CD4-positive, alpha-beta T cell (primary cell): ENCODE data around the gene CRLF3. TPM values are rescaled to one million over a fixed set of nuclear protein-coding genes. Genes with fewer than 3 reads are reported as not detected.

Experiments
- ATAC-seq: fragments of 200-7000 bp; cut with Tn5 transposase; one replicate; pipeline ENCODE4 v1.10.0; 2022; ENCODE audit warnings: mild to moderate bottlenecking; ENCODE audit not compliant: poor library complexity
- CTCF ChIA-PET: fragments of 350-600 bp; sonication (Branson Sonifier 250); formaldehyde crosslinking; loops from one replicate; lab custom pipeline; 2021; ENCODE audit warnings: antibody characterized with exemption, inconsistent platforms; lab: Charles Lee
- POLR2A ChIA-PET: fragments of 350-600 bp; sonication (Branson Sonifier 250); formaldehyde crosslinking; loops from one replicate; lab custom pipeline; 2021; ENCODE audit warnings: antibody characterized with exemption, inconsistent platforms; lab: Charles Lee
- DNase-seq, 14 experiments: peaks; one replicate each; pipeline ENCODE4 v3.0.0-alpha.2; 2013 to 2020; ENCODE audit warnings: mixed read lengths in 2 of 14
- H3K27ac ChIP-seq, 2 donors: one replicate each; pipeline versions ENCODE4 v1.5.1 to v1.7.0; 2013; ENCODE audit warnings: low read length in 2 of 2, low read depth in 1 of 2, mild to moderate bottlenecking in 1 of 2
- H3K27me3 ChIP-seq, 2 experiments: 1 replicate in 1 of 2; 2 replicates in 1 of 2; pipeline versions ENCODE4 v1.6.1 to v1.7.0; 2013; ENCODE audit warnings: low read length in 2 of 2, control low read depth in 1 of 2, mild to moderate bottlenecking in 1 of 2, moderate library complexity in 1 of 2; ENCODE audit not compliant: insufficient read depth in 2 of 2, control insufficient read depth in 1 of 2
- H3K36me3 ChIP-seq: one replicate; pipeline ENCODE4 v1.6.1; 2013; ENCODE audit warnings: low read length, control low read depth; ENCODE audit not compliant: insufficient read depth
- H3K4me1 ChIP-seq: one replicate; pipeline ENCODE4 v1.6.1; 2013; ENCODE audit warnings: low read length, control low read depth; ENCODE audit not compliant: insufficient read depth
- H3K4me3 ChIP-seq: one replicate; pipeline ENCODE4 v1.5.1; 2013; ENCODE audit warnings: mild to moderate bottlenecking, low read length, moderate library complexity
- H3K9me3 ChIP-seq, 2 experiments: 1 replicate in 1 of 2; 2 replicates in 1 of 2; pipeline versions ENCODE4 v1.6.1 to v1.7.0; 2013; ENCODE audit warnings: low read length in 2 of 2, mild to moderate bottlenecking in 2 of 2, control low read depth in 1 of 2, moderate library complexity in 1 of 2; ENCODE audit not compliant: control insufficient read depth in 1 of 2, insufficient read depth in 1 of 2
- H3K27ac Mint-ChIP-seq: one replicate; pipeline ENCODE4 v1.8.0; 2020; ENCODE audit warnings: mixed read lengths
- H3K27me3 Mint-ChIP-seq: one replicate; pipeline ENCODE4 v1.8.0; 2021; ENCODE audit warnings: mixed read lengths
- H3K36me3 Mint-ChIP-seq: one replicate; pipeline ENCODE4 v1.8.0; 2021; ENCODE audit warnings: low read depth, mixed read lengths
- H3K4me1 Mint-ChIP-seq: one replicate; pipeline ENCODE4 v1.8.0; 2021; ENCODE audit warnings: low read depth, mixed read lengths
- H3K4me3 Mint-ChIP-seq: one replicate; pipeline ENCODE4 v1.8.0; 2020; ENCODE audit warnings: mild to moderate bottlenecking, mixed read lengths
- H3K9me3 Mint-ChIP-seq: one replicate; pipeline ENCODE4 v1.8.0; 2020; ENCODE audit warnings: mixed read lengths
- intact Hi-C, 2 experiments: fragments of 100-400 bp; cut with DNase I in 1 of 2; cut with micrococcal nuclease in 1 of 2; formaldehyde crosslinking; loops; one replicate each; pipeline versions ENCODE4 v1.15.1 to v1.9.0; 2023 to 2025; cut with DNase I, micrococcal nuclease
- total RNA-seq, 174 experiments: library from RNA in 2 of 174; stranded (reverse) in 2 of 174; gene quantifications; one replicate each; pipeline ENCODE4 v1.2.3 and lab custom pipeline; 2021 to 2026
- TF ChIP-seq, protein P1 (sequence below): fragments of 200-600 bp; IDR thresholded peaks from one replicate; pipeline ENCODE4 v1.8.0; 2022; ENCODE audit warnings: antibody characterized with exemption, mild to moderate bottlenecking

The CRLF3 gene
- total RNA-seq, 2 experiments from 2014 or later = 60.9 to 62.9 TPM

DNA sequence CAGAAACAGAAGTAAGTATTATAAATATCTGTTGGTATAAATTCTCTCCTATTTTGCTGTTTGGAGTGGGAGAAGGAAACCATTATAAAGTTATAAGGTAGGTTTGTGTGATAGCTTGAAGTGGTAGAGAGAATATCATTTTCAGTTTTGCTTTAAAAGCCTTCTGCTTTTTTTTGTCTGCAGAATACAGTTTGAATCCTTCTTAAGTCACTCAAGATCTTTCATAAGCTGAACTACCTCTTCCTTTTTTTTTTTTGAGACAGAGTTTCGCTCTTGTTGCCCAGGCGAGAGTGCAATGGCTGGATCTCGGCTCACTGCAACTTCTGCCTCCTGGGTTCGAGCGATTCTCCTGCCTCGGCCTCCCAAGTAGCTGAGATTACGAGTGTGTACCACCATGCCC is 16.3 kb upstream of the CRLF3 start:
- no peaks in the 10 kb centered on the region for H3K9me3 Mint-ChIP-seq
- no peak overlapping the region for H3K27ac Mint-ChIP-seq
- Histone ChIP-seq H3K27me3 (no peaks in the 10 kb centered on the region), H3K4me3 (no peak overlapping the region), H3K4me1 (no peaks in the 10 kb centered on the region), H3K36me3 (no peaks in the 10 kb centered on the region), H3K27ac (no peak overlapping the region), H3K9me3 (no peaks in the 10 kb centered on the region)
- intact Hi-C loops = no loop called here
- ChIA-PET POLR2A (no interaction called here), CTCF (no interaction called here)
- TF ChIP-seq, protein P1, sequence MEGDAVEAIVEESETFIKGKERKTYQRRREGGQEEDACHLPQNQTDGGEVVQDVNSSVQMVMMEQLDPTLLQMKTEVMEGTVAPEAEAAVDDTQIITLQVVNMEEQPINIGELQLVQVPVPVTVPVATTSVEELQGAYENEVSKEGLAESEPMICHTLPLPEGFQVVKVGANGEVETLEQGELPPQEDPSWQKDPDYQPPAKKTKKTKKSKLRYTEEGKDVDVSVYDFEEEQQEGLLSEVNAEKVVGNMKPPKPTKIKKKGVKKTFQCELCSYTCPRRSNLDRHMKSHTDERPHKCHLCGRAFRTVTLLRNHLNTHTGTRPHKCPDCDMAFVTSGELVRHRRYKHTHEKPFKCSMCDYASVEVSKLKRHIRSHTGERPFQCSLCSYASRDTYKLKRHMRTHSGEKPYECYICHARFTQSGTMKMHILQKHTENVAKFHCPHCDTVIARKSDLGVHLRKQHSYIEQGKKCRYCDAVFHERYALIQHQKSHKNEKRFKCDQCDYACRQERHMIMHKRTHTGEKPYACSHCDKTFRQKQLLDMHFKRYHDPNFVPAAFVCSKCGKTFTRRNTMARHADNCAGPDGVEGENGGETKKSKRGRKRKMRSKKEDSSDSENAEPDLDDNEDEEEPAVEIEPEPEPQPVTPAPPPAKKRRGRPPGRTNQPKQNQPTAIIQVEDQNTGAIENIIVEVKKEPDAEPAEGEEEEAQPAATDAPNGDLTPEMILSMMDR = no peak
- no peaks in the 10 kb centered on the region for H3K27me3 Mint-ChIP-seq
- ATAC-seq (no peak), DNase-seq (no peak)
- no peaks in the 10 kb centered on the region for H3K4me1 Mint-ChIP-seq
- H3K4me3 Mint-ChIP-seq = no peak overlapping the region
- H3K36me3 Mint-ChIP-seq = peaks cover 14% of the 10 kb centered on the region

GRCh38 chr17:30838202-30838807 is 13.8 kb upstream of the CRLF3 start:
- intact Hi-C loops = no loop called here

GRCh38 chr17:30832438-30833124 is 8.1 kb upstream of the CRLF3 start:
- Mint-ChIP-seq H3K27ac (peak overlapping the region; percentile 86), H3K27me3 (no peaks in the 10 kb centered on the region), H3K4me3 (peak overlapping the region; percentile 100), H3K9me3 (no peaks in the 10 kb centered on the region), H3K36me3 (peaks cover 13% of the 10 kb centered on the region), H3K4me1 (peaks cover 26% of the 10 kb centered on the region)
- Histone ChIP-seq H3K4me1 (peaks cover 16% of the 10 kb centered on the region), H3K27me3 (no peaks in the 10 kb centered on the region), H3K27ac (no peak overlapping the region), H3K9me3 (no peaks in the 10 kb centered on the region), H3K36me3 (no peaks in the 10 kb centered on the region), H3K4me3 (peak overlapping the region; percentile 76)
- POLR2A ChIA-PET = interaction anchor here (2.0 to 3.3 kb wide), 2 partner anchors 24 to 27 kb away, joined by 5 to 15 read pairs; no protein-coding TSS in a partner anchor
- intact Hi-C loops = loop anchor here in 1 of 2 experiments (5.0 kb wide), 1 partner anchor 75 kb away; the partner anchor contains the start of gene TEFM
- no peak for DNase-seq
- ATAC-seq = no peak
- TF ChIP-seq, protein P1 = no peak
- CTCF ChIA-PET = interaction anchor here (1.3 to 2.1 kb wide), 4 partner anchors 21 to 114 kb away, joined by 3 to 5 read pairs (median 4); no protein-coding TSS in a partner anchor

More at GRCh38 chr17:30838202-30838807, 13.8 kb upstream of the CRLF3 start:
- TF ChIP-seq, protein P1 = no peak
- no peak overlapping the region for H3K27ac Mint-ChIP-seq
- no peak overlapping the region for H3K4me3 ChIP-seq
- H3K36me3 ChIP-seq = no peaks in the 10 kb centered on the region
- H3K4me1 ChIP-seq = no peaks in the 10 kb centered on the region
- no peak for ATAC-seq
- CTCF ChIA-PET = no interaction called here
- H3K4me1 Mint-ChIP-seq = no peaks in the 10 kb centered on the region
- POLR2A ChIA-PET = interaction anchor here (1.2 kb wide), 1 partner anchor 14 kb away, joined by 3 read pairs; the partner anchor contains the start of gene CRLF3
- no peaks in the 10 kb centered on the region for H3K9me3 ChIP-seq
- H3K27me3 Mint-ChIP-seq = no peaks in the 10 kb centered on the region
- H3K9me3 Mint-ChIP-seq = no peaks in the 10 kb centered on the region
- H3K36me3 Mint-ChIP-seq = peaks cover 18% of the 10 kb centered on the region
- no peak for DNase-seq
- H3K4me3 Mint-ChIP-seq = no peak overlapping the region
- no peaks in the 10 kb centered on the region for H3K27me3 ChIP-seq
- no peak overlapping the region for H3K27ac ChIP-seq
